K562 (cell line): ENCODE data around the gene CNPY3. TPM values are rescaled to one million over a fixed set of nuclear protein-coding genes. Genes with fewer than 3 reads are reported as not detected.

Experiments
- ARID4B ChIP-seq: sonication (generic); formaldehyde crosslinking; IDR thresholded peaks from 2 replicates; pipeline ENCODE4 v1.8.0; 2022; ENCODE audit warnings: mild to moderate bottlenecking, missing genetic modification reagents
- ATF6 ChIP-seq: sonication (generic); formaldehyde crosslinking; IDR thresholded peaks from 2 replicates; pipeline ENCODE4 v1.4.0; 2020; ENCODE audit warnings: mild to moderate bottlenecking, missing genetic modification reagents
- BHLHE40 ChIP-seq: IDR thresholded peaks from 2 replicates; pipeline ENCODE4 v1.6.1; 2011; ENCODE audit warnings: low read length, improper control_type of control experiment
- CC2D1A ChIP-seq: fragments of 450-650 bp; IDR thresholded peaks from 2 replicates; pipeline ENCODE4 v1.6.1; 2017; ENCODE audit warnings: mild to moderate bottlenecking
- CTBP1 ChIP-seq: fragments of 450-650 bp; IDR thresholded peaks from 2 replicates; pipeline ENCODE4 v1.6.1; 2016; ENCODE audit warnings: borderline replicate concordance
- DEAF1 ChIP-seq: fragments of 450-650 bp; formaldehyde crosslinking; IDR thresholded peaks from 2 replicates; pipeline ENCODE4 v1.4.0; 2020; ENCODE audit warnings: mild to moderate bottlenecking, moderate library complexity
- EP400 ChIP-seq: fragments of 450-650 bp; IDR thresholded peaks from 2 replicates; pipeline ENCODE4 v1.6.1; 2017; ENCODE audit warnings: antibody characterized with exemption, mild to moderate bottlenecking, moderate library complexity
- HNRNPLL ChIP-seq: fragments of 200-400 bp; formaldehyde crosslinking; IDR thresholded peaks from 2 replicates; pipeline ENCODE4 v1.6.1; 2017; ENCODE audit warnings: low read length, low read depth, mild to moderate bottlenecking; ENCODE audit not compliant: poor library complexity, severe bottlenecking
- NFIC ChIP-seq: fragments of 450-650 bp; IDR thresholded peaks from 2 replicates; pipeline ENCODE4 v1.6.1; 2017; ENCODE audit warnings: mild to moderate bottlenecking, inconsistent platforms
- POU5F1 ChIP-seq: fragments of 150-350 bp; IDR thresholded peaks from 2 replicates; pipeline ENCODE4 v1.6.1; 2014; ENCODE audit warnings: borderline replicate concordance, low read length, low read depth, mild to moderate bottlenecking; ENCODE audit not compliant: partially characterized antibody
- SMC3 ChIP-seq: conservative IDR thresholded peaks from 2 replicates; pipeline ENCODE4 v1.6.1; 2011; ENCODE audit warnings: low read depth, low read length, improper control_type of control experiment; ENCODE audit not compliant: insufficient read depth
- STAG1 ChIP-seq: sonication (generic); formaldehyde crosslinking; IDR thresholded peaks from 2 replicates; pipeline ENCODE4 v1.5.0; 2020; ENCODE audit warnings: missing genetic modification reagents, borderline replicate concordance
- ZKSCAN3 ChIP-seq: fragments of 250-450 bp; sonication (Bioruptor Pico); IDR thresholded peaks from 2 replicates; pipeline ENCODE4 v1.4.0; 2020
- ZNF384 ChIP-seq: IDR thresholded peaks from 2 replicates; pipeline ENCODE4 v1.6.1; 2012; ENCODE audit warnings: low read depth, low read length, improper control_type of control experiment
- polyA plus RNA-seq, 8 experiments: library from polyadenylated mRNA; depleted of rRNA in 4 of 8; stranded (reverse) in 5 of 8; unstranded in 3 of 8; fragments of >200 nt; fragmentation: Nextera tagmentation in 2 of 8; fragmentation: Illumina TruSeq in 1 of 8; extraction: Ambion mirVana in 2 of 8; extraction: Trizol in 1 of 8; gene quantifications; 2 replicates each; pipeline versions ENCODE4 v1.2.1 to v1.2.3, GENCODE V29; 2011 to 2014; ENCODE audit warnings: inconsistent platforms in 1 of 8, missing spikeins in 1 of 8
- total RNA-seq, 7 experiments: library from RNA; depleted of rRNA in 6 of 7; stranded (reverse); fragments of >200 nt in 6 of 7; fragmentation: Illumina TruSeq in 2 of 7; extraction: Trizol in 2 of 7; gene quantifications; 2 replicates each; pipeline versions ENCODE4 v1.2.1 to v1.2.3, GENCODE V29; 2011 to 2021; ENCODE audit warnings: low replicate concordance in 1 of 7
- TF ChIP-seq, protein P1 (sequence below): fragments of 250-450 bp; sonication (Bioruptor Pico); IDR thresholded peaks from 2 replicates; pipeline ENCODE4 v1.5.0; 2021; ENCODE audit warnings: mild to moderate bottlenecking, moderate library complexity

Gene CNPY3
- total and polyA plus RNA-seq, 9 of the 15 experiments (the other 6 are each of a cell fraction or from before 2014, with no cell fraction given) = 2.4 to 37.4 (median 21.2) TPM

GRCh38 chr6:42901538-42901957 lies 27.7 kb upstream of the CNPY3 start (continued):
- TF ChIP-seq ZKSCAN3 (CRISPR knock-in tag) (no peak), ARID4B (CRISPR knock-in tag) (no peak), POU5F1 (no peak), HNRNPLL (no peak), STAG1 (CRISPR knock-in tag) (peak; percentile 89), CC2D1A (peak; percentile 78), ZNF384 (no peak; the same call in 1 of the 2 replicates), DEAF1 (CRISPR knock-in tag) (peak; percentile 96), EP400 (peak; percentile 48), BHLHE40 (0 out of 2 replicates have a peak, but pooled peaks have one; percentile 63), NFIC (peak; percentile 76), CTBP1 (peak; percentile 61; the same call in 1 of the 2 replicates), SMC3 (peak; percentile 96), ATF6 (no peak)
- TF ChIP-seq, protein P1, sequence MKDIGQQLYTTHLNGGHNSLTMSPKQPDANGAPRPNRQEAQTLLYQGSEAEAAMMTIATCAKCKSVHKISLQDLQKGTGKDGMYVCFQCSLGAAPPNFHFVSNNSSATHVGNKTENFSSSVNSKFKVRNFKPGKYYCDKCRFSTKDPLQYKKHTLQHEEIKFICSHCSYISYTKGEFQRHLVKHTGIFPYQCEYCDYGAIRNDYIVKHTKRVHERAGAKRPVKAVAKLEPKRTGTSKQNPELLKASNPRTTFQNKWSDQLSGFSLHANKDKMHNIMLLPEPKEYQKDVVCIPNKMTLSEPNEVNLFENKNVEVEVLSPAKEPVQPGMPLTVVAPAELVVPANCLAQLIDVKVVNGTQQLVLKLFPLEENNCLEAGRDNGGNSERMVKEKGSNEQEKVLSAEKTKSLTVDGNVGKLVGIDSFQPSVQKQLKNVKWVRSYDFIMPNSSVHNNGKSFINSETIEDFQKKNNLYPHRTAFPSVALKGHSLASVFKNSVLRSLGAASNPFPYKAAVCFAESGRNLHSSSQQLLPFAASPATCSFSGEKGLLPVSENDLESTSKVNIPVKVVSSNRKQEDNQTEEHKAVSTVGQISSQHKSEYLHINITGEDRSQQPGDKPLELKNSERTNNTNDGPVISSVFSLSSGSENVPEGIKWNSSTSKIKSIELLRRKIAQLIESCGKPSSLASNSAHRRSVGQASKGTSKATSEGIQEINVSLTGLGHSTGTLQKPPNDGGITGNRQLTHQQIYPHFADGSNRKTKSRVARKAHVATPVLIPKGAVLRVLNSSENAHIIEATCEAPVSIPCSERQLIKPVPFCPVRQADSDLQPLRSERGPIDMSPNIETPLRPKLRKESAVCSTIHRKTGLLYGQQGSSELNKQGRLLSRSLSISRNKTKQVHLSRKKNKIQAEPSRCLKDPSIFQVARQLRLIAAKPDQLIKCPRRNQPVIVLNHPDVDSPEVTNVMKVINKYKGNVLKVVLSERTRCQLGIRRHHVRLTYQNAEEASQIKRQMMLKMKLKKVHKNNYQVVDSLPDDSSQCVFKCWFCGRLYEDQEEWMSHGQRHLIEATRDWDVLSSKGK (CRISPR knock-in tag) = no peak
